ENCODE measurements around the gene EFHC1. TPM values are rescaled to one million over a fixed set of nuclear protein-coding genes. Genes with fewer than 3 reads are reported as not detected.

EFHC1 gene
- total and polyA plus RNA-seq, 2 of the 13 experiments (the other 11 are each of a cell fraction or from before 2014, with no cell fraction given), result 23.4 to 29.5 TPM

GRCh38 chr6:52543729-52544601 is 123.8 kb downstream of the EFHC1 start:
- ChIA-PET POLR2A (interaction anchor here (0.5 to 4.3 kb wide), 15 partner anchors 8 to 192 kb away, joined by 3 to 36 read pairs (median 8); partner anchors contain the start of genes EFHC1 and TRAM2), CTCF (ENCODE audit: low intra/inter-chr PET ratio, low total read pairs) (interaction anchor here (1.5 kb wide), 1 partner anchor 54 kb away, joined by 4 read pairs; no protein-coding TSS in a partner anchor)
- Histone ChIP-seq H3K36me3 (replicated peaks in 1 of 2; ENCODE audit: control insufficient read depth in 1 of 2, insufficient read depth in 2 of 2, low read length in 2 of 2) (peaks cover 6 to 17% of the 10 kb centered on the region in 2 experiments), H3K27me3 (ENCODE audit: control insufficient read depth in 1 of 2, insufficient read depth in 2 of 2, low read length in 2 of 2) (no peaks in the 10 kb centered on the region), H3K79me2 (ENCODE audit: insufficient read depth, low read length) (peaks cover 88% of the 10 kb centered on the region), H3K9ac (ENCODE audit: insufficient read depth, low read depth, low read length) (peak overlapping the region; percentile 55), H3K9me3 (ENCODE audit: low read length) (no peaks in the 10 kb centered on the region), H3K4me3 (replicated peaks in 1 of 3; ENCODE audit: insufficient read depth in 1 of 3, low read depth in 2 of 3, low read length in 3 of 3) (peak overlapping the region; percentile 1 to 31 (median 30); a peak in 5 of 6 replicates), H3K27ac (ENCODE audit: extremely low read length, insufficient read depth, low read length) (peak overlapping the region; percentile 77), H3K4me1 (ENCODE audit: insufficient read depth, low read length) (peaks cover 100% of the 10 kb centered on the region), H3K4me2 (ENCODE audit: low read depth, low read length) (peak overlapping the region; percentile 77), H4K20me1 (ENCODE audit: insufficient read depth, low read length) (no peaks in the 10 kb centered on the region), H2AFZ (ENCODE audit: low read length) (no peak overlapping the region)
- no TSS peak for BruUV-seq (replicated peaks)
- intact Hi-C loops (cut with micrococcal nuclease; ENCODE audit: unreplicated experiment) (loop anchor here (1.0 to 2.0 kb wide), 4 partner anchors 27 to 124 kb away; partner anchors contain the start of genes EFHC1 and TRAM2), in situ Hi-C loops (cut with HindIII; ENCODE audit: extremely low pct_ligation_motif_present, low pct_unique_long_range_greater_than_20kb) (no loop called here)
- DNase-seq (ENCODE audit: low spot score) (peak; percentile 87), ATAC-seq (peak; percentile 66), FAIRE-seq (peak; percentile 63)
- 1% methylated on average over 10 of the region's 10 CpGs for WGBS (ENCODE audit: low lambda C conversion rate)
- TF ChIP-seq SP1 (IDR thresholded peaks at IDR 0.05), result no peak
- TF ChIP-seq SP1 (CRISPR knock-in tag; IDR thresholded peaks at IDR 0.05), result 0 out of 2 replicates have a peak, but pooled peaks have one; percentile 21
- TF ChIP-seq ZNF234 (CRISPR knock-in tag; conservative IDR thresholded peaks at IDR 0.05), result no peak
- 0 out of 2 replicates have a peak, but pooled peaks have one; percentile 48 for TF ChIP-seq IRF9 (CRISPR knock-in tag; IDR thresholded peaks at IDR 0.05; ENCODE audit: borderline replicate concordance)
- no peak for TF ChIP-seq U2AF2 (IDR thresholded peaks at IDR 0.05; ENCODE audit: low read depth, low read length)
- peak; percentile 94 for TF ChIP-seq NCOA2 (CRISPR knock-in tag; IDR thresholded peaks at IDR 0.05)
- TF ChIP-seq ZNF18 (CRISPR knock-in tag; IDR thresholded peaks at IDR 0.05; ENCODE audit: insufficient replicate concordance), result peak; percentile 95
- TF ChIP-seq NCOA1 (CRISPR knock-in tag; IDR thresholded peaks at IDR 0.05), result no peak; the same call in 1 of the 2 replicates
- TF ChIP-seq PLSCR1 (CRISPR knock-in tag; IDR thresholded peaks at IDR 0.05; ENCODE audit: borderline replicate concordance), result no peak
- TF ChIP-seq ZNF121 (CRISPR knock-in tag; IDR thresholded peaks at IDR 0.05), result peak; percentile 88
- TF ChIP-seq ZNF292 (CRISPR knock-in tag; IDR thresholded peaks at IDR 0.05; ENCODE audit: borderline replicate concordance, low read depth), result 0 out of 2 replicates have a peak, but pooled peaks have one; percentile 50
- TF ChIP-seq HBP1 (CRISPR knock-in tag; IDR thresholded peaks at IDR 0.05; ENCODE audit: low read depth), result no peak
- no peak for TF ChIP-seq KLF15 (CRISPR knock-in tag; IDR thresholded peaks at IDR 0.05; ENCODE audit: borderline replicate concordance)
- TF ChIP-seq ZSCAN31 (CRISPR knock-in tag; IDR thresholded peaks at IDR 0.05; ENCODE audit: low read depth), result peak; percentile 82
- TF ChIP-seq NR2F2 (IDR thresholded peaks at IDR 0.05; ENCODE audit: borderline replicate concordance, low read depth), result peak; percentile 97
- TF ChIP-seq HMGA1 (CRISPR knock-in tag; conservative IDR thresholded peaks at IDR 0.05), result no peak
- TF ChIP-seq ZNF720 (CRISPR knock-in tag; IDR thresholded peaks at IDR 0.05), result no peak
- TF ChIP-seq TARDBP (CRISPR knock-in tag; IDR thresholded peaks at IDR 0.05), result peak; percentile 15; the same call in 1 of the 2 replicates
- TF ChIP-seq HOXA5 (CRISPR knock-in tag; IDR thresholded peaks at IDR 0.05), result peak; percentile 24; the same call in 1 of the 2 replicates
